ENCODE measurements around the gene OR13G1.
A peak's percentile ranks its signal among the peaks of the same experiment; 100 is the strongest.
"Not testable (repeated sequence)": the region's sequence is repeated elsewhere in the genome, so short reads cannot be mapped to it uniquely, and the experiment has no call there.

OR13G1 gene

GRCh38 chr1:247679639-247680038 is at the start of gene OR13G1:
OR13G1 (minus strand) TSS chr1:247679739; CDS start chr1:247673041, 6,698 bp downstream.
- no peak for DNase-seq
- intact Hi-C loops (cut with DNase I), result no loop called here

DNA sequence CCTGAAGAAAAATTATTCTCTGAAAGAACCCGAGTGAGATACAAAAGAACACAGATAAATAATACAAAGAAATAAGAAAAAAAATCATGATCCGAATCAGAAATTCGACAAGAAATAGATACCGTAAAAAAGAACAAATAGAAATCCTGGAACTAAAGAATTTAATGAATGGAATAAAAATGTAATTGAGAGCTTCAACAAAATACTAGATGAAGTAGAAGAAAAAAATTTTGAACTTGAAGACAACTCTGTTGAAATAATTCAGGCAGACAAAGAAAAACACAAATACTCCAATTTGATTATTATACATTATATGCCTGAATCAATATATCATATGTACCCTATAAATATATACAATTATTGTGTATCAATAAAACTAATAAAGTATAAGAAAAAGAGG is 41.7 kb upstream of the OR13G1 start:
- DNase-seq, result no peak
- intact Hi-C loops (cut with DNase I), result no loop called here

GRCh38 chr1:247716546-247716945 is 37.0 kb upstream of the OR13G1 start, which contains the start of gene OR6F1:
OR6F1 (minus strand) TSS chr1:247716646; CDS start chr1:247712755, 3,891 bp downstream.
- intact Hi-C loops (cut with DNase I), result no loop called here
- no peak for DNase-seq

DNA sequence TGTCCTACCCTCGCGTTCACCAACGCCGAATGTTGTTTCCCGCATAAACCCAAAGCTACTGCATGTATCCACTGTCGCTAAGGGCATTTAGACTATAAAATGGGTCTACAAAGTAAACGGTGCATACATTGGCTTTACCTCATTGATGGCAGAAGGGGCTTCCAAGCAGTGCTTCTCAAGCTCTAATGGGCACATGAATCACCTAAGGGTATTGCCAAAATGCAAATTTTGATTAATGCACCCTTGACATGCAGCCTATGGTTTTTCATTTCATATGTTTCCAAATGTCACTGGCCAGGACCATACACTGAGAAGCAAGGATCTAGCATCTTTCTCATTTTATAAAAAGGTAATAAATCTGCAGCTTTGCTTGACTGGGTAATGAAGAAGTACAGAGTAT is 34.2 kb upstream of the OR13G1 start:
- DNase-seq, result no peak
- intact Hi-C loops (cut with DNase I), result no loop called here

DNA sequence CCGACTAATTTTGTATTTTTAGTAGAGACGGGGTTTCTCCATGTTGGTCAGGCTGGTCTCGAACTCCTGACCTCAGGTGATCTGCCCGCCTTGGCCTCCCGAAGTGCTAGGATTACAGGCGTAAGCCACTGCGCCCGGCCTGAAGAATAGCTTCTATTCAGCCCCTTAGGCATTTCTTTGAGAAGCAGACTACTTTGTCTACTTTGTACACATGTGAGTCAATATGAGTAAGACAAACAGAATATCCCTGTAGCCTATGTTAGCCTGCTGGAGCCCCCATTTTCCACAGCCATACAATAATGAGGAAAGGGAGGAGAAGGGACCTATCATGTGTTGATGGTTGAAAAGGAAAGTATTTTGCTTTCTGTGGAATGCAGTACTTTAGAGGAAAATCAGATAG is 31.1 kb upstream of the OR13G1 start:
- DNase-seq; intact Hi-C loops (cut with DNase I): not testable (repeated sequence)

- intact Hi-C loops (cut with DNase I), result no loop called here
Measured at GRCh38 chr1:247701338-247701737, 21.8 kb upstream of the OR13G1 start.

DNA sequence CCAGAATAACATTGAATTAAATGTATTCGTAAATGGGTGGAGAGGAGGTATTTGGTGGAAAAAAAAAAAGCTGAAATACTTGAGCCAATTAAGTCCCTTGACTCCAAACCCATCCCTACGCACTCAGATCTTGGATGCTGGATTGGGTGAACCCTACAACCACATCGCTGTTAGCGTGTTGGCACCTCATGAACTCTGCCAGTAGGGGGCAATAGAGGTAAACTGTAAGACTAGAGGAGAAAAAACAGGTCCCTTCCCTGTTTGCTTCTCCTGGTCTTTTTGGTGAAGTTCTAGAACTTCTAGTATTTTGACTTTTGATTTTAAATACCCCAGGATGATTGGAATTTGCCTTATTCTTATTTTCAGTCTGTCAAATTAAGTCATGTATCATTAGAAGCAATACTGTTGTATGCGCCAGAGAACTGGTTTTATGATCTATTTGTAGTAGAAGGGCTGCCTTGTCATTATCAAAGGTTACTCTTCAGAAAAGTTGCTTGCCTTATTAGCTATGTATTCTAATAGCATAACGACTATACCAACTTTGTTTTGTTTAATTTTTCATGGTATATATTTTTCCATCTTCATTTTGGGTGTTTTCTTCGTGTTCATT is 1.9 kb upstream of the OR13G1 start:
- DNase-seq, result peak in 32 of 42 donors; percentile 3 to 77 (median 34)
- intact Hi-C loops (cut with DNase I), result no loop called here

More at GRCh38 chr1:247701338-247701737, 21.8 kb upstream of the OR13G1 start:
- DNase-seq, result no peak

- DNase-seq, result no peak
- intact Hi-C loops (cut with DNase I), result no loop called here
Measured at GRCh38 chr1:247680171-247680570, 632 bp upstream of the OR13G1 start.

DNA sequence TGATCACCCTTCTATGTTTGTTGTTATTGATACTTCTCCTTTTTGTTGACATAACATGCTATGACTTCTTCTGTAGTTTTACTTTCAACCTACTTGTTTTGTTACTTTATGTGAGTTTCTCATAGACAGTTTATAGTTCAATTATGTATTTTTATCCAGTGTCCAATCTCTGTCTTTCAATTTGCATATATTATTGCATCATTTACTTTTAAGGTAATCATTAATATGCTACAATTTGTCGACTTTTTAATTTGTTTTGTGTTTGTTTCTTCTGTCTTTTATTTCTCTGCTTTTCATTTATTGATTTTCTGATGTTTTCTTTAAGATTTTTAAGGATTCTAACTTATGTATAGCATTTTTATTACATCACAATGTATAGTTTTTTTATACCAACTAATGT is 10.3 kb downstream of the OR13G1 start:
- intact Hi-C loops (cut with DNase I), result no loop called here
- DNase-seq, result no peak

- intact Hi-C loops (cut with DNase I), result no loop called here
- DNase-seq, result no peak
Measured at GRCh38 chr1:247656221-247656875, 23.2 kb downstream of the OR13G1 start.

DNA sequence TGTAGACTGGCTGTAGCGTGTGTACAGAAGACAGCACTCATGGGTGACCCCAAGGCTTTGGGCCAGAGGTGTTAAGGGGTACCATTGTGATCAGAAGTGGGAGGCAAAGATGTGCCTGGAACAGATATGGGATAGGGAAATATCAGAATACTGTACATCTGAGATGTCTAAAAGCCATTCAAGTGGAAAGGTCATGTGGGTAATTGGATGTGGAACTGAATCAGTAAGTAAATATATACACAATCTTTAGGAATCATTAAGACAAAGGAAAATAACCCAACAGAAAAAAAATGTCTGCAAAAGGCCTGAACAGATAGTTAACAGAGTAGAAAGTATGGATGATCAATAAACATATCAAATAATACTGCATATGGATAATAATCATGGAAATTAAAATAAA is 26.5 kb downstream of the OR13G1 start:
- DNase-seq, result no peak
- intact Hi-C loops (cut with DNase I), result no loop called here

GRCh38 chr1:247647864-247648263 is 31.7 kb downstream of the OR13G1 start:
- peak in 18 of 42 donors; percentile 4 to 56 (median 20) for DNase-seq
- intact Hi-C loops (cut with DNase I), result no loop called here

- no peak for DNase-seq
- intact Hi-C loops (cut with DNase I), result no loop called here
Measured at GRCh38 chr1:247646867-247647266, 32.7 kb downstream of the OR13G1 start.

- no peak for DNase-seq
- intact Hi-C loops (cut with DNase I), result no loop called here
Measured at GRCh38 chr1:247642742-247643141, 36.8 kb downstream of the OR13G1 start.

- intact Hi-C loops (cut with DNase I), result no loop called here
Measured at GRCh38 chr1:247639381-247639981, 40.1 kb downstream of the OR13G1 start.

GRCh38 chr1:247638781-247639180 is 40.8 kb downstream of the OR13G1 start:
- intact Hi-C loops (cut with DNase I), result no loop called here
- DNase-seq, result no peak

More at GRCh38 chr1:247639381-247639981, 40.1 kb downstream of the OR13G1 start:
- peak in 34 of 42 donors; percentile 5 to 65 (median 32) for DNase-seq

- intact Hi-C loops (cut with DNase I), result no loop called here
- no peak for DNase-seq
Measured at GRCh38 chr1:247638011-247638410, 41.5 kb downstream of the OR13G1 start.

GRCh38 chr1:247627951-247628350 is 51.6 kb downstream of the OR13G1 start:
- DNase-seq, result no peak
- intact Hi-C loops (cut with DNase I), result no loop called here
